SK-N-SH (cell line): Measurements from ENCODE around the gene RAB7B. TPM values are rescaled to one million over a fixed set of nuclear protein-coding genes. Genes with fewer than 3 reads are reported as not detected.

ENCODE experiments used
- CTCF ChIA-PET: fragments of 300-600, 350-600 bp; formaldehyde crosslinking; extraction: SDS; loops from one replicate; lab custom pipeline; 2021; lab: Yijun Ruan, JAX
- POLR2A ChIA-PET: fragments of 350-600 bp; sonication (Branson Sonifier 250); formaldehyde crosslinking; extraction: SDS; loops from one replicate; lab custom pipeline; 2020; ENCODE audit warnings: antibody characterized with exemption, inconsistent platforms; lab: Yijun Ruan, JAX
- DNase-seq: peaks from one replicate; pipeline ENCODE4 v3.0.0; 2012
- H2AFZ ChIP-seq: fragments of 200-600 bp; sonication (generic); 2 replicates; pipeline ENCODE4 v1.8.1; 2016; ENCODE audit warnings: antibody characterized with exemption, mild to moderate bottlenecking, low read depth
- H3F3A ChIP-seq: fragments of 200-600 bp; sonication (generic); replicated peaks from 2 replicates; pipeline ENCODE3; 2016; ENCODE audit warnings: antibody characterized with exemption, mild to moderate bottlenecking; ENCODE audit not compliant: insufficient read depth
- H3K27ac ChIP-seq, 2 experiments: fragments of 200-500 bp in 1 of 2; fragments of 200-600 bp in 1 of 2; sonication (Bioruptor generic) in 1 of 2; sonication (generic), shearing (Covaris generic) in 1 of 2; 2 replicates each; pipeline versions ENCODE4 v1.5.1 to v1.6.1; 2014 to 2016; ENCODE audit warnings: low read depth in 2 of 2, inconsistent platforms in 1 of 2, low read length in 1 of 2, mild to moderate bottlenecking in 1 of 2, mixed read lengths in 1 of 2
- H3K27me3 ChIP-seq: fragments of 200-600 bp; sonication (generic), shearing (Covaris generic); 2 replicates; pipeline ENCODE4 v1.6.1; 2016; ENCODE audit warnings: mixed run types; ENCODE audit not compliant: insufficient read depth
- H3K36me3 ChIP-seq, 2 experiments: fragments of 200-500 bp in 1 of 2; fragments of 200-600 bp in 1 of 2; sonication (Bioruptor generic) in 1 of 2; sonication (generic) in 1 of 2; replicated peaks in 1 of 2; 2 replicates each; pipeline versions ENCODE3 to v1.5.1; 2014 to 2016; ENCODE audit warnings: low read length in 1 of 2, mild to moderate bottlenecking in 1 of 2; ENCODE audit not compliant: insufficient read depth in 2 of 2, control insufficient read depth in 1 of 2
- H3K4me1 ChIP-seq, 2 experiments: fragments of 200-500 bp in 1 of 2; fragments of 200-600 bp in 1 of 2; sonication (Bioruptor generic) in 1 of 2; sonication (generic), shearing (Covaris generic) in 1 of 2; 2 replicates each; pipeline versions ENCODE4 v1.5.1 to v1.6.1; 2014 to 2016; ENCODE audit warnings: low read depth in 1 of 2, low read length in 1 of 2, mixed run types in 1 of 2; ENCODE audit not compliant: insufficient read depth in 2 of 2, control insufficient read depth in 1 of 2
- H3K4me2 ChIP-seq: fragments of 200-600 bp; sonication (generic), shearing (Covaris generic); 2 replicates; pipeline ENCODE4 v1.6.1; 2017; ENCODE audit warnings: mixed run types
- H3K4me3 ChIP-seq, 2 experiments: fragments of 200-500 bp in 1 of 2; fragments of 200-600 bp in 1 of 2; sonication (Bioruptor generic) in 1 of 2; sonication (generic), shearing (Covaris generic) in 1 of 2; 2 replicates each; pipeline versions ENCODE4 v1.5.1 to v1.8.1; 2014 to 2016; ENCODE audit warnings: low read depth in 2 of 2, inconsistent platforms in 1 of 2, low read length in 1 of 2, mild to moderate bottlenecking in 1 of 2, mixed read lengths in 1 of 2, moderate library complexity in 1 of 2
- H3K79me2 ChIP-seq: fragments of 200-600 bp; sonication (generic); 2 replicates; pipeline ENCODE4 v1.8.1; 2017; ENCODE audit warnings: mild to moderate bottlenecking; ENCODE audit not compliant: insufficient read depth
- H3K9ac ChIP-seq: fragments of 200-600 bp; sonication (generic); 2 replicates; pipeline ENCODE4 v1.6.1; 2017; ENCODE audit warnings: mixed run types
- H3K9me2 ChIP-seq: fragments of 200-600 bp; sonication (generic); 2 replicates; pipeline ENCODE4 v1.6.1; 2017; ENCODE audit warnings: mixed run types
- H3K9me3 ChIP-seq: fragments of 200-600 bp; sonication (generic); 2 replicates; pipeline ENCODE4 v1.6.1; 2017; ENCODE audit warnings: mixed run types, mild to moderate bottlenecking, moderate library complexity
- H4K20me1 ChIP-seq: fragments of 200-600 bp; sonication (generic); 2 replicates; pipeline ENCODE4 v1.6.1; 2017; ENCODE audit warnings: mild to moderate bottlenecking, mixed run types; ENCODE audit not compliant: insufficient read depth
- CHD2 ChIP-seq: fragments of 150-350 bp; IDR thresholded peaks from 2 replicates; pipeline ENCODE4 v1.6.1; 2018; ENCODE audit warnings: low read length; ENCODE audit not compliant: partially characterized antibody
- ELF1 ChIP-seq: IDR thresholded peaks from 2 replicates; pipeline ENCODE4 v1.4.0; 2012
- EP300 ChIP-seq, 2 experiments: IDR thresholded peaks; 2 replicates each; pipeline versions ENCODE4 v1.4.0 to v1.6.1; 2012; ENCODE audit warnings: borderline replicate concordance in 1 of 2, low read depth in 1 of 2, low read length in 1 of 2
- EZH2phosphoT487 ChIP-seq: fragments of 200-600 bp; sonication (generic); IDR thresholded peaks from 2 replicates; pipeline ENCODE4 v1.6.1; 2017; ENCODE audit warnings: low read depth, mixed run types, mild to moderate bottlenecking, antibody characterized with exemption, moderate library complexity, borderline replicate concordance
- FOSL2 ChIP-seq: IDR thresholded peaks from 2 replicates; pipeline ENCODE4 v1.4.0; 2012; ENCODE audit warnings: low read depth, mild to moderate bottlenecking, moderate library complexity, borderline replicate concordance
- GATA2 ChIP-seq: sonication (generic); formaldehyde crosslinking; IDR thresholded peaks from 2 replicates; pipeline ENCODE4 v1.5.0; 2020; ENCODE audit warnings: mild to moderate bottlenecking, missing genetic modification reagents
- MEF2A ChIP-seq: IDR thresholded peaks from 2 replicates; pipeline ENCODE4 v1.4.0; 2012; ENCODE audit warnings: low read depth, borderline replicate concordance
- MXI1 ChIP-seq: IDR thresholded peaks from 2 replicates; pipeline ENCODE4 v1.6.1; 2012; ENCODE audit warnings: mild to moderate bottlenecking, low read depth, low read length, improper control_type of control experiment
- NRF1 ChIP-seq: IDR thresholded peaks from 2 replicates; pipeline ENCODE4 v1.6.1; 2012; ENCODE audit warnings: low read depth, mild to moderate bottlenecking, low read length
- POLR2AphosphoS5 ChIP-seq: IDR thresholded peaks from 2 replicates; pipeline ENCODE4 v1.6.1; 2012; ENCODE audit warnings: low read depth, low read length
- RFX5 ChIP-seq: IDR thresholded peaks from 2 replicates; pipeline ENCODE4 v1.6.1; 2012; ENCODE audit warnings: mild to moderate bottlenecking, improper control_type of control experiment, low read length
- SMC3 ChIP-seq: IDR thresholded peaks from 2 replicates; pipeline ENCODE4 v1.6.1; 2012; ENCODE audit warnings: low read depth, low read length, improper control_type of control experiment
- TAF1 ChIP-seq: IDR thresholded peaks from 2 replicates; pipeline ENCODE4 v1.6.1; 2012; ENCODE audit warnings: low read depth, mild to moderate bottlenecking, low read length, moderate library complexity, borderline replicate concordance
- YY1 ChIP-seq: IDR thresholded peaks from 2 replicates; pipeline ENCODE4 v1.4.0; 2012; ENCODE audit warnings: low read depth, mild to moderate bottlenecking
- WGBS: methylation state at CpG from one replicate; pipeline ENCODE4 v1.1.6; 2017; ENCODE audit warnings: low lambda C conversion rate; 5-methylcytosine and 5-hydroxymethylcytosine counted together
- polyA plus RNA-seq, 3 experiments: library from polyadenylated mRNA; depleted of rRNA; stranded (reverse); fragments of >200 nt; gene quantifications; 2 replicates each; pipeline ENCODE4 v1.2.3, GENCODE V29; 2012
- TF ChIP-seq, protein P1 (sequence below): IDR thresholded peaks from 2 replicates; pipeline ENCODE4 v1.4.0; 2012; ENCODE audit warnings: low read depth, borderline replicate concordance
- TF ChIP-seq, protein P2 (sequence below): IDR thresholded peaks from 2 replicates; pipeline ENCODE4; 2012
- TF ChIP-seq, protein P3 (sequence below): fragments of 200-600 bp; sonication (generic); IDR thresholded peaks from 2 replicates; pipeline ENCODE4 v1.6.1; 2017; ENCODE audit warnings: antibody characterized with exemption, mild to moderate bottlenecking, moderate library complexity
- TF ChIP-seq, protein P4 (sequence below): fragments of 150-350 bp; IDR thresholded peaks from 2 replicates; pipeline ENCODE4 v1.6.1; 2017; ENCODE audit warnings: antibody characterized with exemption, low read length, low read depth, borderline replicate concordance
- TF ChIP-seq, protein P5 (sequence below): IDR thresholded peaks from 2 replicates; pipeline ENCODE4 v1.6.1; 2012; ENCODE audit warnings: mild to moderate bottlenecking, low read depth, low read length, moderate library complexity

Gene RAB7B
- polyA plus RNA-seq, 1 of the 3 experiments (the other 2 are of a cell fraction): 0.15 TPM

DNA sequence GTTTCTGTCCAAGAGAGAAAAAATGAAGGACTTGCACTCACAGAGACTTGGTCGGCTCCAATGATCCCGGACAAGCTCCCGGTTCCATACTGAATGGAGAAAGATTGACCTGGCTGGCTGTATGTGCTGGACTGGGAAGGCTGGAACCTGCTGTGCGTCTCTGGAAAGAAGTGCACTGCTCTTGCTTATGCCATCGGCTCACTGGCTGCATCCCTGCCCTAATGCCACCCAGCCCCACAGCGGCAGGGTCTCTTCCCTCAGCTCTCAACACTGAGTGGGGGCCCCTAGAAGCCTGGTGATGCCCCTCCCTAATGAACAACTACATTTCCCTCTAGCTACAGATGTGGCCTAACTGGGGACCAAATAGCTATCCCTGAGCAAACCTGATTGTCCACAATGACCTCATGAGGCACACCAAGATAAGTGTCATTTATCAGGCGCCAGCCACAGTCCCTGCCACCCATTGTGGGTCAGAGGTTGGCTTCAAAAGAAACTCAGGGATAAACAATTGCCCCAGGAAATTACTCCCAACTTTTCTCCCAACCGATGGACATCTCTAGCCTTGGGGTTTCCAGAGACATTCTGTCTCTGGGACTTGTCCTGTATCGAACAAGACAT lies 17.9 kb upstream of the RAB7B start:
- CTCF ChIA-PET: interaction anchor here (0.8 to 2.8 kb wide), 4 partner anchors 9 to 87 kb away, joined by 3 to 15 read pairs (median 6); no protein-coding TSS in a partner anchor
- no peak overlapping the region for H3K9ac ChIP-seq
- H3K9me2 ChIP-seq: no peaks in the 10 kb centered on the region
- no peak overlapping the region for H2AFZ ChIP-seq
- H3K4me1 ChIP-seq: peaks cover 3 to 11% of the 10 kb centered on the region in 2 experiments; a peak in 2 of 4 replicates
- H3K36me3 ChIP-seq: no peaks in the 10 kb centered on the region
- DNase-seq: no peak
- POLR2A ChIA-PET: no interaction called here
- no peaks in the 10 kb centered on the region; the same call in 1 of the 2 replicates for H3K27me3 ChIP-seq
- H3K79me2 ChIP-seq: no peaks in the 10 kb centered on the region
- H3K27ac ChIP-seq: no peak overlapping the region
- H3K9me3 ChIP-seq: no peaks in the 10 kb centered on the region
- H4K20me1 ChIP-seq: no peaks in the 10 kb centered on the region
- whole genome bisulfite sequencing: 87% methylated on average over 9 of the region's 9 CpGs
- TF ChIP-seq TAF1 (no peak), EP300 (IDR thresholded peaks at IDR 0.05; ENCODE audit: borderline replicate concordance in 1 of 2, low read depth in 1 of 2, low read length in 1 of 2) (no peak), POLR2AphosphoS5 (no peak), RFX5 (no peak), MEF2A (no peak), NRF1 (no peak), GATA2 (no peak), EZH2phosphoT487 (no peak), CHD2 (no peak), ELF1 (no peak), YY1 (no peak), MXI1 (no peak), FOSL2 (no peak), SMC3 (no peak)
- TF ChIP-seq, protein P1, sequence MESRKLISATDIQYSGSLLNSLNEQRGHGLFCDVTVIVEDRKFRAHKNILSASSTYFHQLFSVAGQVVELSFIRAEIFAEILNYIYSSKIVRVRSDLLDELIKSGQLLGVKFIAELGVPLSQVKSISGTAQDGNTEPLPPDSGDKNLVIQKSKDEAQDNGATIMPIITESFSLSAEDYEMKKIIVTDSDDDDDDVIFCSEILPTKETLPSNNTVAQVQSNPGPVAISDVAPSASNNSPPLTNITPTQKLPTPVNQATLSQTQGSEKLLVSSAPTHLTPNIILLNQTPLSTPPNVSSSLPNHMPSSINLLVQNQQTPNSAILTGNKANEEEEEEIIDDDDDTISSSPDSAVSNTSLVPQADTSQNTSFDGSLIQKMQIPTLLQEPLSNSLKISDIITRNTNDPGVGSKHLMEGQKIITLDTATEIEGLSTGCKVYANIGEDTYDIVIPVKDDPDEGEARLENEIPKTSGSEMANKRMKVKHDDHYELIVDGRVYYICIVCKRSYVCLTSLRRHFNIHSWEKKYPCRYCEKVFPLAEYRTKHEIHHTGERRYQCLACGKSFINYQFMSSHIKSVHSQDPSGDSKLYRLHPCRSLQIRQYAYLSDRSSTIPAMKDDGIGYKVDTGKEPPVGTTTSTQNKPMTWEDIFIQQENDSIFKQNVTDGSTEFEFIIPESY: no peak
- TF ChIP-seq, protein P2, sequence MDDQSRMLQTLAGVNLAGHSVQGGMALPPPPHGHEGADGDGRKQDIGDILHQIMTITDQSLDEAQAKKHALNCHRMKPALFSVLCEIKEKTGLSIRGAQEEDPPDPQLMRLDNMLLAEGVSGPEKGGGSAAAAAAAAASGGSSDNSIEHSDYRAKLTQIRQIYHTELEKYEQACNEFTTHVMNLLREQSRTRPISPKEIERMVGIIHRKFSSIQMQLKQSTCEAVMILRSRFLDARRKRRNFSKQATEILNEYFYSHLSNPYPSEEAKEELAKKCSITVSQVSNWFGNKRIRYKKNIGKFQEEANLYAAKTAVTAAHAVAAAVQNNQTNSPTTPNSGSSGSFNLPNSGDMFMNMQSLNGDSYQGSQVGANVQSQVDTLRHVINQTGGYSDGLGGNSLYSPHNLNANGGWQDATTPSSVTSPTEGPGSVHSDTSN: no peak
- TF ChIP-seq, protein P3, sequence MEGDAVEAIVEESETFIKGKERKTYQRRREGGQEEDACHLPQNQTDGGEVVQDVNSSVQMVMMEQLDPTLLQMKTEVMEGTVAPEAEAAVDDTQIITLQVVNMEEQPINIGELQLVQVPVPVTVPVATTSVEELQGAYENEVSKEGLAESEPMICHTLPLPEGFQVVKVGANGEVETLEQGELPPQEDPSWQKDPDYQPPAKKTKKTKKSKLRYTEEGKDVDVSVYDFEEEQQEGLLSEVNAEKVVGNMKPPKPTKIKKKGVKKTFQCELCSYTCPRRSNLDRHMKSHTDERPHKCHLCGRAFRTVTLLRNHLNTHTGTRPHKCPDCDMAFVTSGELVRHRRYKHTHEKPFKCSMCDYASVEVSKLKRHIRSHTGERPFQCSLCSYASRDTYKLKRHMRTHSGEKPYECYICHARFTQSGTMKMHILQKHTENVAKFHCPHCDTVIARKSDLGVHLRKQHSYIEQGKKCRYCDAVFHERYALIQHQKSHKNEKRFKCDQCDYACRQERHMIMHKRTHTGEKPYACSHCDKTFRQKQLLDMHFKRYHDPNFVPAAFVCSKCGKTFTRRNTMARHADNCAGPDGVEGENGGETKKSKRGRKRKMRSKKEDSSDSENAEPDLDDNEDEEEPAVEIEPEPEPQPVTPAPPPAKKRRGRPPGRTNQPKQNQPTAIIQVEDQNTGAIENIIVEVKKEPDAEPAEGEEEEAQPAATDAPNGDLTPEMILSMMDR: no peak
- TF ChIP-seq, protein P4, sequence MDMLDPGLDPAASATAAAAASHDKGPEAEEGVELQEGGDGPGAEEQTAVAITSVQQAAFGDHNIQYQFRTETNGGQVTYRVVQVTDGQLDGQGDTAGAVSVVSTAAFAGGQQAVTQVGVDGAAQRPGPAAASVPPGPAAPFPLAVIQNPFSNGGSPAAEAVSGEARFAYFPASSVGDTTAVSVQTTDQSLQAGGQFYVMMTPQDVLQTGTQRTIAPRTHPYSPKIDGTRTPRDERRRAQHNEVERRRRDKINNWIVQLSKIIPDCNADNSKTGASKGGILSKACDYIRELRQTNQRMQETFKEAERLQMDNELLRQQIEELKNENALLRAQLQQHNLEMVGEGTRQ: no peak
- TF ChIP-seq, protein P5, sequence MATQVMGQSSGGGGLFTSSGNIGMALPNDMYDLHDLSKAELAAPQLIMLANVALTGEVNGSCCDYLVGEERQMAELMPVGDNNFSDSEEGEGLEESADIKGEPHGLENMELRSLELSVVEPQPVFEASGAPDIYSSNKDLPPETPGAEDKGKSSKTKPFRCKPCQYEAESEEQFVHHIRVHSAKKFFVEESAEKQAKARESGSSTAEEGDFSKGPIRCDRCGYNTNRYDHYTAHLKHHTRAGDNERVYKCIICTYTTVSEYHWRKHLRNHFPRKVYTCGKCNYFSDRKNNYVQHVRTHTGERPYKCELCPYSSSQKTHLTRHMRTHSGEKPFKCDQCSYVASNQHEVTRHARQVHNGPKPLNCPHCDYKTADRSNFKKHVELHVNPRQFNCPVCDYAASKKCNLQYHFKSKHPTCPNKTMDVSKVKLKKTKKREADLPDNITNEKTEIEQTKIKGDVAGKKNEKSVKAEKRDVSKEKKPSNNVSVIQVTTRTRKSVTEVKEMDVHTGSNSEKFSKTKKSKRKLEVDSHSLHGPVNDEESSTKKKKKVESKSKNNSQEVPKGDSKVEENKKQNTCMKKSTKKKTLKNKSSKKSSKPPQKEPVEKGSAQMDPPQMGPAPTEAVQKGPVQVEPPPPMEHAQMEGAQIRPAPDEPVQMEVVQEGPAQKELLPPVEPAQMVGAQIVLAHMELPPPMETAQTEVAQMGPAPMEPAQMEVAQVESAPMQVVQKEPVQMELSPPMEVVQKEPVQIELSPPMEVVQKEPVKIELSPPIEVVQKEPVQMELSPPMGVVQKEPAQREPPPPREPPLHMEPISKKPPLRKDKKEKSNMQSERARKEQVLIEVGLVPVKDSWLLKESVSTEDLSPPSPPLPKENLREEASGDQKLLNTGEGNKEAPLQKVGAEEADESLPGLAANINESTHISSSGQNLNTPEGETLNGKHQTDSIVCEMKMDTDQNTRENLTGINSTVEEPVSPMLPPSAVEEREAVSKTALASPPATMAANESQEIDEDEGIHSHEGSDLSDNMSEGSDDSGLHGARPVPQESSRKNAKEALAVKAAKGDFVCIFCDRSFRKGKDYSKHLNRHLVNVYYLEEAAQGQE: no peak
- TF ChIP-seq, all 33 proteins: peak for 0
- Histone ChIP-seq H3F3A (no peaks in the 10 kb centered on the region), H3K4me3 (no peak overlapping the region), H3K4me2 (no peak overlapping the region)
